Transverse colon (tissue), 4 donors: Measurements from ENCODE around the gene SCN8A. TPM values are rescaled to one million over a fixed set of nuclear protein-coding genes. Genes with fewer than 3 reads are reported as not detected.

Experiments
- DNase-seq: peaks from one replicate; pipeline ENCODE4 v3.0.0-alpha.2; 2019
- H3K27ac ChIP-seq, 4 donors: fragments of 200-600 bp; sonication (generic); 2 replicates each; pipeline ENCODE4 v1.5.1; 2016 to 2018; ENCODE audit warnings: inconsistent platforms in 4 of 4
- H3K27me3 ChIP-seq: fragments of 200-600 bp; sonication (generic); 2 replicates; pipeline ENCODE4 v1.5.1; 2017; ENCODE audit warnings: inconsistent platforms
- H3K36me3 ChIP-seq, 4 donors: fragments of 200-600 bp; sonication (generic); 2 replicates each; pipeline ENCODE4 v1.5.1; 2017 to 2019; ENCODE audit warnings: inconsistent platforms in 4 of 4
- H3K4me1 ChIP-seq, 4 donors: fragments of 200-600 bp; sonication (generic); 2 replicates each; pipeline ENCODE4 v1.5.1; 2017 to 2020; ENCODE audit warnings: inconsistent platforms in 4 of 4
- H3K4me3 ChIP-seq, 4 donors: fragments of 200-600 bp; sonication (generic); 1 replicate in 1 of 4; 2 replicates in 3 of 4; pipeline versions ENCODE4 v1.5.1 to v1.6.1; 2017 to 2019; ENCODE audit warnings: inconsistent platforms in 4 of 4
- H3K9me3 ChIP-seq, 2 donors: fragments of 200-600 bp; sonication (generic); 2 replicates each; pipeline ENCODE4 v1.5.1; 2017 to 2019; ENCODE audit warnings: inconsistent platforms in 2 of 2
- EP300 ChIP-seq: sonication (generic); formaldehyde crosslinking; IDR thresholded peaks from one replicate; pipeline ENCODE4 v1.6.1; 2017; ENCODE audit warnings: antibody characterized with exemption, low read depth
- POLR2A ChIP-seq: fragments of 450-650 bp; IDR thresholded peaks from one replicate; pipeline ENCODE4 v1.6.1; 2016; ENCODE audit warnings: antibody characterized with exemption, mild to moderate bottlenecking, moderate library complexity
- POLR2AphosphoS5 ChIP-seq, 3 donors: sonication (generic); formaldehyde crosslinking; IDR thresholded peaks; one replicate each; pipeline ENCODE4 v1.6.1; 2016; ENCODE audit warnings: antibody characterized with exemption in 3 of 3
- WGBS, 2 donors: methylation state at CpG; one replicate each; pipeline ENCODE4 v1.1.5; 2018; ENCODE audit warnings: low coverage in 1 of 2; 5-methylcytosine and 5-hydroxymethylcytosine counted together
- in situ Hi-C, 4 donors: fragments of 200-750 bp; cut with MboI; loops; one replicate each; pipeline versions ENCODE4 v1.15.0 to v1.15.1; 2017; ENCODE audit warnings: low sequenced_read_pairs in 3 of 4, low pct_ligation_motif_present in 1 of 4, low pct_unique_long_range_greater_than_20kb in 1 of 4
- intact Hi-C: fragments of 100-400 bp; cut with DNase I; formaldehyde crosslinking; loops from one replicate; pipeline ENCODE4 v1.15.1; 2023; ENCODE audit warnings: low total_unique reads
- total RNA-seq, 4 donors: library from RNA; depleted of rRNA; stranded (reverse); fragments of >200 nt; gene quantifications; one replicate each; pipeline ENCODE4 v1.1.0, GENCODE V29; 2016
- TF ChIP-seq, protein P1 (sequence below), 5 experiments: fragments of 200-600 bp in 3 of 5; fragments of 450-650 bp in 2 of 5; sonication (generic) in 3 of 5; IDR thresholded peaks; 1 replicate in 2 of 5; 2 replicates in 3 of 5; pipeline ENCODE4 v1.5.1; 2016 to 2017; ENCODE audit warnings: antibody characterized with exemption in 5 of 5, inconsistent platforms in 3 of 5, mild to moderate bottlenecking in 2 of 5, moderate library complexity in 1 of 5

Gene SCN8A
- total RNA-seq, 4 donors from 2014 or later, result 0.37 to 6.8 (median 3.2) TPM

GRCh38 chr12:51653431-51653830, 62.4 kb downstream of the SCN8A start:
- in situ Hi-C loops (no loop called here), intact Hi-C loops (no loop called here)
- no peak overlapping the region for H3K27ac ChIP-seq
- H3K9me3 ChIP-seq, result no peaks in the 10 kb centered on the region
- H3K4me3 ChIP-seq, result no peak overlapping the region
- no peaks in the 10 kb centered on the region for H3K36me3 ChIP-seq
- no peak for DNase-seq
- H3K4me1 ChIP-seq, result no peaks in the 10 kb centered on the region
- TF ChIP-seq POLR2A, result no peak
- TF ChIP-seq POLR2AphosphoS5 (IDR thresholded peaks at IDR 0.05), result no peak
- no peak for TF ChIP-seq EP300
- TF ChIP-seq, protein P1, sequence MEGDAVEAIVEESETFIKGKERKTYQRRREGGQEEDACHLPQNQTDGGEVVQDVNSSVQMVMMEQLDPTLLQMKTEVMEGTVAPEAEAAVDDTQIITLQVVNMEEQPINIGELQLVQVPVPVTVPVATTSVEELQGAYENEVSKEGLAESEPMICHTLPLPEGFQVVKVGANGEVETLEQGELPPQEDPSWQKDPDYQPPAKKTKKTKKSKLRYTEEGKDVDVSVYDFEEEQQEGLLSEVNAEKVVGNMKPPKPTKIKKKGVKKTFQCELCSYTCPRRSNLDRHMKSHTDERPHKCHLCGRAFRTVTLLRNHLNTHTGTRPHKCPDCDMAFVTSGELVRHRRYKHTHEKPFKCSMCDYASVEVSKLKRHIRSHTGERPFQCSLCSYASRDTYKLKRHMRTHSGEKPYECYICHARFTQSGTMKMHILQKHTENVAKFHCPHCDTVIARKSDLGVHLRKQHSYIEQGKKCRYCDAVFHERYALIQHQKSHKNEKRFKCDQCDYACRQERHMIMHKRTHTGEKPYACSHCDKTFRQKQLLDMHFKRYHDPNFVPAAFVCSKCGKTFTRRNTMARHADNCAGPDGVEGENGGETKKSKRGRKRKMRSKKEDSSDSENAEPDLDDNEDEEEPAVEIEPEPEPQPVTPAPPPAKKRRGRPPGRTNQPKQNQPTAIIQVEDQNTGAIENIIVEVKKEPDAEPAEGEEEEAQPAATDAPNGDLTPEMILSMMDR (IDR thresholded peaks at IDR 0.05), result no peak
- H3K27me3 ChIP-seq, result no peaks in the 10 kb centered on the region

- intact Hi-C loops (no loop called here), in situ Hi-C loops (no loop called here)
- H3K9me3 ChIP-seq, result no peaks in the 10 kb centered on the region
- no peak overlapping the region for H3K27ac ChIP-seq
- H3K36me3 ChIP-seq, result no peaks in the 10 kb centered on the region
- H3K27me3 ChIP-seq, result no peaks in the 10 kb centered on the region
- no peak for DNase-seq
- no peak for TF ChIP-seq POLR2A
- 93% methylated on average over 3 of the region's 3 CpGs; no CpG with 5 or more reads in 1 of the 2 donors for WGBS, 2 donors
- no peak overlapping the region for H3K4me3 ChIP-seq
- no peaks in the 10 kb centered on the region for H3K4me1 ChIP-seq
Observed at GRCh38 chr12:51661199-51661598, 70.2 kb downstream of the SCN8A start.

GRCh38 chr12:51661836-51662235, 70.8 kb downstream of the SCN8A start:
- no peaks in the 10 kb centered on the region for H3K27me3 ChIP-seq
- TF ChIP-seq EP300, result no peak
- TF ChIP-seq POLR2AphosphoS5 (IDR thresholded peaks at IDR 0.05), result no peak
- no peak for TF ChIP-seq POLR2A
- TF ChIP-seq, protein P1 (IDR thresholded peaks at IDR 0.05), result no peak
- in situ Hi-C loops, result no loop called here
- intact Hi-C loops, result loop anchor here (2.0 kb wide), 1 partner anchor 47 kb away; no protein-coding TSS in a partner anchor
- no peak overlapping the region for H3K4me3 ChIP-seq
- no peaks in the 10 kb centered on the region for H3K9me3 ChIP-seq
- no peaks in the 10 kb centered on the region for H3K36me3 ChIP-seq
- WGBS, 2 donors, result 91% methylated on average over 4 of the region's 4 CpGs; no CpG with 5 or more reads in 1 of the 2 donors
- H3K4me1 ChIP-seq, result no peaks in the 10 kb centered on the region
- no peak for DNase-seq
- no peak overlapping the region for H3K27ac ChIP-seq

- no peak overlapping the region for H3K4me3 ChIP-seq
- H3K4me1 ChIP-seq, result no peaks in the 10 kb centered on the region
- in situ Hi-C loops, result no loop called here
- TF ChIP-seq POLR2A, result no peak
- TF ChIP-seq EP300, result no peak
- no peak for TF ChIP-seq POLR2AphosphoS5 (IDR thresholded peaks at IDR 0.05)
- TF ChIP-seq, protein P1 (IDR thresholded peaks at IDR 0.05), result no peak
- no peak for DNase-seq
- no peaks in the 10 kb centered on the region for H3K9me3 ChIP-seq
- intact Hi-C loops, result loop anchor here (2.0 kb wide), 1 partner anchor 46 kb away; no protein-coding TSS in a partner anchor
- 53 to 79% methylated on average over 5 to 11 of the region's 11 CpGs for WGBS, 2 donors
- no peaks in the 10 kb centered on the region for H3K27me3 ChIP-seq
- no peaks in the 10 kb centered on the region for H3K36me3 ChIP-seq
- no peak overlapping the region for H3K27ac ChIP-seq
Observed at GRCh38 chr12:51662728-51663154, 71.7 kb downstream of the SCN8A start.

DNA sequence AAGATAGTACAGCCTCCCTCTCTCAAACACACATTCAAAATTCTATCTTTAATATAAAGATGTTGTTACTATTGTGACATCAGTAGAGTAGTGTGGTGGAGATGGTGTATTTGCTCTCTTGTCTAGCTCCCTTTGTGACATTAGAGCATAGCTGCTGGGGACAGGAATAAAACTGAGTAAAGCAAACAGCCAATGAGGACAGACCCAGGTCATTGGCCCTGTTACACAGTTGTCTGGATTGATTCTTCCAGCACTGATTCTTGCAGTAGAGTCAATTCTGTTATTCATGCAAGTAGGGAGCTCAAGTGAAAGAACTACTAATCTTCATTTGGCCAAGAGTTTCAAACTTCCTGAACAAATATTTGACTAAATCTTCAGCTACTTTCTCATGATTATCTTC, 72.4 kb downstream of the SCN8A start:
- DNase-seq, result no peak
- Histone ChIP-seq H3K4me3 (no peak overlapping the region), H3K27ac (no peak overlapping the region), H3K4me1 (no peaks in the 10 kb centered on the region), H3K36me3 (no peaks in the 10 kb centered on the region), H3K27me3 (no peaks in the 10 kb centered on the region), H3K9me3 (no peaks in the 10 kb centered on the region)
- in situ Hi-C loops (no loop called here), intact Hi-C loops (loop anchor here (2.0 kb wide), 1 partner anchor 45 kb away; no protein-coding TSS in a partner anchor)
- TF ChIP-seq, protein P1 (IDR thresholded peaks at IDR 0.05), result no peak
- no peak for TF ChIP-seq POLR2A
- TF ChIP-seq EP300, result no peak
- no peak for TF ChIP-seq POLR2AphosphoS5 (IDR thresholded peaks at IDR 0.05)
